D341Med (cell line): ENCODE measurements around the gene HMGN2.
"Not testable (repeated sequence)": the region's sequence is repeated elsewhere in the genome, so short reads cannot be mapped to it uniquely, and the experiment has no call there.

Experiments
- DNase-seq: peaks from one replicate; pipeline ENCODE4 v3.0.0; 2012; ENCODE audit warnings: low spot score

The HMGN2 gene

DNA sequence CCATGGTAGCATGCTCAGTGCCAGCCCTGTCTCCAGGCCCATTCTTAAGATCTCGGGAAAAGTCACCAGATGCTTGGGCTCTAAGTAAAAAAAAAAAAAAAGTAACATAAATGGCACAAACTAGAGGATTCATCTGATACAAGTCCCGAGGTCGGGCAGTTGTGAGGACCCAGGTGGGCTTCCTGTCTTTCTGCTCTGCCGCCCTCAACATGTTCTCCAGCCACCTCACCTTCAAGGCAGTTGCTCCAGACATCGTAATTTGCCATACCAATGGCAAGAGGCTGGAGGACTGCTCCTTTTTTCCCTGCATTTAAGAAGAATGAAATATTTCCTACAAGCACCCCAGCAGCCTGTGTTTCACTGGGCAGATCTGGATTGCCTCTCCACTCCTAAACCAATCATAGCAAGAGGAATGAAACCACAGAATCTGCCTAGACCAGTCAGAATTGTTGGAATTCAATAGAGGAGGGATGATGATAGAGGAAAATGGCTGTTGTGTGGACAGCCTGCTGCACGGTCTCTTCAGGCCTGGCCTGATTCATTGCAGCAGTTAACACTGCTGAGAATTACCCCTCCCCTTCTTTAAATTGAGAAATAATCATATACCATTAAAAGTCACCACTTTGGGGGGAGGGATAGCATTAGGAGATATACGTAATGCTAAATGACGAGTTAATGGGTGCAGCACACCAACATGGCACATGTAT is 5.4 kb downstream of the HMGN2 start:
- no peak for DNase-seq

DNA sequence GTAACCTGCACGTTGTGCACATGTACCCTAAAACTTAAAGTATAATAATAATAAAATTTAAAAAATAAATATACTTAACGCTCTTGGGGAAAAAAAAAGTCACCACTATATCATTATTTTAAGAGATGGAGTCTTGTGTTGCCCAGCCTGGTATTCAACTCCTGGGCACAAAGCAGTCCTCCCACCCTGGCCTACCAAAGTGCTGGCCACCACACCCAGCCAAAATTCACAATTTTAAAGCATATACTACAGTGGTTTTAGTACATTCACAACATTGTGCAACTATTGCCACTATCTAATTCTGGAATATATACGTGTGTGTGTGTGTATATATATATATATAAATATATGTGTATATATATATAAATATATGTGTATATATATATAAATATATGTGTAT is 5.9 kb downstream of the HMGN2 start:
- DNase-seq = no peak

DNA sequence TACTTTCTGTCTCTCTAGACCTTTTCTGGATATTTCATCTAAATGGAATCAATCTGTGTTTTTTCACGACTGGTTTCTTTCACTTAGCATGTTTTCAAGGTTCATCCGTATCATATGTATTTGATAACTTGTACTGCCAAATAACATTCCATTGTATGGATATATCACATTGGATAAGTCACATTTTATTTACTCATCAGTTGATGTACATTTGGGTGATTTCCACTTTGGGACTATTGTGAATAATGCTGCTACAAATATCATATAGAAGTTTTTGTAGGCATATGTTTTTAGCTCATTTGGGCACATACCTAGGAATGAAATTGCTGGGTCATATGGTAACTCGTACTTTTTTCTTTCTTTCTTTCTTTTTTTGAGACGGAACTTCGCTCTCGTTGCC is 6.7 kb downstream of the HMGN2 start:
- DNase-seq = no peak

DNA sequence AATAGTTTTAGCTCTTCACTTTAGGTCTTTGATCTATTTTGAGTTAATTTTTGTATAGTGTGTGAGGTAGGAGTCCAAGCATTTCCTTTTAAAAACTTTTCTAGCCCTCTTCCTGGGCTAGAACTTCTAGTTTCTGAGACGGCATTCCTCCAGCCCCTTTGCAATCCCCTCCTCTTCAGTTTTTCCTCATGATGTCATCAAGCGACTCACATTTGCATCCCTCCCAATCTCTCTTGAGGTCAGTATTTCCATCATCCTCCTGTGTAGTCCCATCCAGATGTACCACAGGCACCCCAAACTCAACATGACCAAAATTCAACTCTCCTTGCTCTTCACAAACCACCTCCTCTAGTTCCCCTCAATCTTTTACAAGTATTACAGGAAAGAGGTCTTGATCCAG is 10.7 kb downstream of the HMGN2 start:
- no peak for DNase-seq

DNA sequence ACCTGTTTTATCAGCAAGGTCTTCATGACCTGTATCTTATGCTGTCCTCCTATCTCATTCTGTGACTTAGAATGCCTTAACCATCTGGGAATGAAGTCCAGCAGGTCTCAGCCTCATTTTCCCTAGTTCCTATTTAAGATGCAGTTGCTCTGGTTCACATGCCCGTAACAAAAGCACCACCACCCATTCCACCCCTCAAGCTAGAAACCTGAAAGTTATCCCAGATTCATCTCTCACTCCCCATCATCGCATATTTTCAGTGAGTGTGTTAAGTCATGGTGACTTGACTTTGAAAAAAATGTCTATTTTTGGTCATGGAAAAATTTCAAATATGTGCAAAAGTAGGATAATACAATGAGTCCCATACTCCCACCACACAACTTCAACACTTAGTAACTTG is 11.7 kb downstream of the HMGN2 start:
- DNase-seq = no peak

DNA sequence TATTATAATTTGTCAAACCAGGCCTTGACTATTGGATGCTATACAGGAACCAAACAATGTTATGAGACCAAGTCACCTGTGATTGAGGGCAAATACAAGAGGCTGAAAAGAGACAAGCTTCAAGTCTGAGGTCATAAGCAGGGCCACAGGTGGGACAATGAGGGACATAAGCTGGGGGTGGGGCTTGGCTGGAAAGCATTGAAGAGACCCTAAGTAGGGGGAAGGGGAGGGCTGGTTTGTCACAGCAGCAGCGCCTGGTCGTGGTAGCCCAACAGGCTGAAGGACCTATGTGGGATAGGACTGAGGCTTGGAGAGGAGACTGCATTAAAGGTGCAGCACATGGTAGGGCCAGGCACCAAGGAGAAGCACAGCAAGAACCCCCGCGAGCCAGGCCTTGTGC is 17.9 kb downstream of the HMGN2 start:
- DNase-seq = no peak

DNA sequence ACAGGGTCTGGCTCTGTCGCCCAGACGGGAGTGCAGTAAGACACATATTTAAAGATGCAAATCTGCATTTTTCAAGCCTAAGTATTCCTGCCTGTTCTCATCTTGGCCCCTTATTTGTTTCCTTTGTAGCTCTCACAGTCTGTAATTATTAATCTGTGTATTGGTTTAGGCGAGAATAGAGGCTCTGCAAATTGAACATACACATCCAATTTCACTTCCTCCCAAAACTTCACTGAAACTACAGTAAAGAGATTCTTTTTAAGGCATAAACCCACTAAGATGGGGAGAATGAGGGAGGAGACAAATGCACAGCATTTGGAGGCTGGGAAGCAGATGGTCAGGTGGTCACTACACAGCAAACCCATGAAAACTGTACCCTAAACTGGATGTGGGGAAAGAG is 21.0 kb downstream of the HMGN2 start:
- no peak for DNase-seq

DNA sequence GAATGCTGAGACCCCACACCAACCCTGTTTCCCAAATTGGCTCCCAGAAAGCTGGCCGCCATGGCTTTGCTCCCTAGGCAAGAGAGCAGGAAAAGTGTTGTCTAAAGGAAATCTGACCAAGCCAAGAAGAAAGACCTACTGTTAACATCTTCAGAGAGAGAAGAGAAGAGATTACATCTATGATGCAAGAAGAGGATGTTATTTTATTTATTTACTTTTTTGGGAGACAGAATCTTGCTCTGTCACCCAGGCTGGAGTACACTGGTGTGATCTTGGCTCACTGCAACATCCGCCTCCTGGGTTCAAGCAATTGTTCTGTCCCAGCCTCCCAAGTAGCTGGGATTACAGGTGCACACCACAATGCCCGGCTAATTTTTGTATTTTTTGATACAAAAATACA is 21.7 kb downstream of the HMGN2 start:
- no peak for DNase-seq

DNA sequence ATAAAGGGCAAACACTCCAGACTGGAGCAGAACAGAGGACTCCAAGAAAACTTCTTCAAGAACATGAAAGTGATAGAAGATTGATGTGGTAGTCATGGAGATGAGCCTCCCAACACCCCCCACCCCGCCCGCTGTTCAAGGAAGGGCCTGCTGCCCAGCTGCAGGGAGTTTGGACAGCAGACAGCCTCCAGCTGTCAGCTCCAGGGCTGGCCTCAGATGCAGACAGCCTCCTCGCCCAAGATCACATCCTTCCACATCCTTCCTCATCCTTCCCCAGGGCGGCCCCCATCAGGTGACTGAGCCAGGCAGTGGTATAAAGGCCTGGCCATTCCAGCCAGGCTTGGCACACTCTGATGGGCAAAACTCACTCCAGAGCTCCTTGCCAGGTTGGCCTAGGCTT is 24.6 kb downstream of the HMGN2 start:
- DNase-seq = no peak

DNA sequence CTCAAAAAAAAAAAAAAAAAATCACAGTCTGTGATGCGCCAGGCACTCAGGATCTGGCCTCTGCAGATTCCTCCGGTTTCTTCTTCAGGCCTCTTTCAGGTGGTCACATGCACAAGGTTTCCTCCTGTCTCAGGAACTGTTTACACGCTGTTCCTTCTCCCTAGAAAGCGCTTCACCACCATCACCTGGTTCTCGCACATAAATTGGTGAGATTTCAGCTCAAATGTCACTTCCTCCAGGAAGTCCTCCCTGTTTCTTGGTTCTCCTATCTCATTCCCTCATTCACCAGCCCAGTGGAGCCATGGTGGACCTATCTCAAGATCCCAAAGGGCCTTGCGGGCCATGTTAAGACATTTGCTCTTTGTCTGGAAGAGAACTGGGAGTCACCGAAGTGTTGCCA is 26.7 kb downstream of the HMGN2 start:
- no peak for DNase-seq

DNA sequence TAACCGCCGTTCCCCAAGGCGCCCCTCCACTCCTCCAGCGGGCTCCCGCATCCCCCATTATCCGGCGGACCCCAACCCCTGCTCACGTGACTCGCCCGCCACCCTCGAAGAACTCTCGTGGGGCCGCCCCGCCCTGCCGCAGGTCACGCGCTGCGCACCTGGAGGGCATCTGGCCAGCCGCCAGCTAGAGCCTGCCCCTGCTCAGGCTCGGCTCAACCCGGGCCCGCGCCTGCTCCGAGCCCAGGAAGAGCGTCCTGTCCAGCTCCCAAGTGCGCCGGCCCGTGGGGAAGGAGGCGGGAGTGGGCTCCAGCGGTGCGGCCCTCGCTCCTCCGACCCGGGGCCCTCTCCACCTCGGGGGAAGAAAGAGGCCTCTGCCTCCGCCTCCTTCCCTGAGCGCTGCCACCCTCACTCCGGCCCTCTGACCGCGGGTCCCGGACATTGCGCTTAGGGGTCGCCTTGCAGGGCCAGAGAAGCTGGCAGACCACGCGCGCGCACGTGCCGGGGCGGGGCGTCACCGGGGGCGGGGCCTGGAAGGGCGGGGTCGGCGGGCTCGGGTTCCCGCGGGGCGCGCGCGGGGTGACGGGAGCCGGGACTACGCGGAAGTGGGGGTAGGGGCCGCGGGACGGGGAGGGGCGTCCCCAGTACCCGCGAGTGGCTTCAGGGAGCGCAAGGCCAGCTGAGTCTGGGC is 28.4 kb downstream of the HMGN2 start:
- DNase-seq = peak; percentile 96

DNA sequence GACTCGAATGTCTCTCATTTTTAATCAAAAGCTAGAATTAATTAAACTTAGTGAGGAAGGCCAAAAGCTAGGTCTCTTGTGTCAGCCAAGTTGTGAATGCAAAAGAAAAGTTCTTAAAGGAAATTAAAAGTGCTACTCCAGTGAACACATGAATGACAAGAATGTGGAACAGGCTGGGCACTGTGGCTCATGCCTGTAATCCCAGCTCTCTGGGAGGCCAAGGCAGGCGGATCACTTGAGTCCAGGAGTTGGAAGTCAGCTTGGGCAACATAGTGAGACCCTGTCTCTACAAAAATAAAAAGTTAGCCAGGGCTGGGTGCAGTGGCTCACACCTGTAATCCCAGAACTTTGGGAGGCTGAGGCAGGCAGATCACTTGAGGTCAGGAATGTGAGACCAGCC is 38.5 kb downstream of the HMGN2 start:
- not testable (repeated sequence) for DNase-seq

DNA sequence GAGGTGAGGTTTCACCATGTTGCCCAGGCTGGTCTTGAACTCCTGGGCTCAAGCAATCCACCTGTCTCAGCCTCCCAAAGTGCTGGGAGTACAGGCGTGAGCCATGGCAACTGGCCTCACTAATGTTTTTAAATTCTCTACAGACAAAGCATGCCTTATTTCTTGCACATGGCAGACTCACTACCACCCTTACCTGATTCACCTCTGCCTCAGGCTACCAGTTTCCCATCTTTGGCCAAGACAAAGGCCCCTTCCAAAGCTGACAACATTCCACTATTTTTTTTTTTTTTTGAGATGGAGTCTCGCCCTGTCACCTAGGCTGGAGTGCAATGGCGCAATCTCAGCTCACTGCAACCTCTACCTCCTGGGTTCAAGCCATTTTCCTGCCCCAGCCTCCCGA is 43.6 kb downstream of the HMGN2 start:
- not testable (repeated sequence) for DNase-seq

DNA sequence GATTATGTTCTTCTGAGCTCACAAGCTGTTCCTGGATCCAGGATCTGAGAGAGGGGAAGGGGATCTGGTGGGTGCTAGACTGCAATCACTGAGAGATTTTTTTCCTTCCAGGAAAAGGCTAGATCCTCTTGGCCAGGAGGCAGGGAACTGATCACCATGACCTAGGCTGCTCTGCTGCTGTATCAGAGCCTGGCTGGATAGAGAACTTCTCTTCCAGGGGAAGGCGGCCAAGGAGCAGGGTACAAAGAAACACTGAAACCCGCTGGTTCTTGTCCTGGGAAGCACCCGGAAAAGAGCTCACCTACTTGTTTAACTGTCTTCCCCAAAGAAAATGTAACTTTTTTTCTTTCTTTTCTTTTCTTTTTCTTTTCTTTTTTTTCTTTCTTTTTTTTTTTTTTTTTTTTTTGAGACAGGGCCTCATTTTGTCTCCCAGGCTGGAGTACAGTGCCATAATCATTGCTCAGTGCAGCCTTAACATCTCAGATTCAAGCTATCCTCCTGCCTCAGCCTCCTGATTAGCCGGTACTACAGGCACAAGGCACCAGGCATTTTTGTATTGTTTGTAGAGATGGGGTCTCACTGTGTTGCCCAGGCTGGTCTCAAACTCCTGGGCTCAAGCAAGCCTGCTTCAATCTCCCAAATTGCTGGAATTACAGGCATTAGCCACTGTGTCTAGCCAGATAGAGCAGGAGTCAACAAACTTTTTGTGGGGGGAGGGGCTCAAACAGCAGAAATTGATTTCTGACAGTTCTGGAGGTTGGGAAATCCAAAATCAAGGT is 44.9 kb downstream of the HMGN2 start:
- no peak for DNase-seq

DNA sequence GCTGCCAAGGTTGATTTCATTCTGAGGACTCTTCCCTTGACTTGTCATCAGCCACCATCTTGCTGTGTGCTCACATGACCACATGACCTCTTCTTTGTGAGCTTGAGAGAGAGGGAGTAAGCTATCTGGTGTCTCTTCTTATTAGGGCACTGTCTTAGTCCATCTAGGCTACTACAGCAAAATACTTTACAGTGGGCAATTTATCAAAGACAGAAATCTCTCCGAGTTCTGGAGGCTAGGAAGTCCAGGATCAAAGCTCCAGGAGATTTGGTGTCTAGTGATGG is 45.5 kb downstream of the HMGN2 start:
- DNase-seq = no peak

DNA sequence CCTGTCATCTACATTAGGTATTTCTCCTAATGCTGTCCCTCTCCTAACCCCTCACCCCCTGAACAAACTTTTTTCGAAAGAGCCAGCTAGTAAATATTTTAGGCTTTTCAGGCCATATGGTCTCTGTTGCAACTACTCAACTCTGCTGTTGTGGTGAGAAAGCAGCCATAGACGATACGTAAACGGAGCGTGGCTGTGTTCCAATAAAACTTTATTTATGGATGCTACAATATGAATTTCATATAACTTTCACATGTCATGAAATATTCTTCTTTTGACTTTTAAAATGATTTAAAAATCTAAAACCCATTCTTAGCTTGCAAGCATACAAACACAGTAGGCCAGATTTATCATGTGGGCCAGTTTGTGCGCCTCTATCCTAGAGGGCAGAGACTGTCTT is 46.1 kb downstream of the HMGN2 start:
- no peak for DNase-seq

DNA sequence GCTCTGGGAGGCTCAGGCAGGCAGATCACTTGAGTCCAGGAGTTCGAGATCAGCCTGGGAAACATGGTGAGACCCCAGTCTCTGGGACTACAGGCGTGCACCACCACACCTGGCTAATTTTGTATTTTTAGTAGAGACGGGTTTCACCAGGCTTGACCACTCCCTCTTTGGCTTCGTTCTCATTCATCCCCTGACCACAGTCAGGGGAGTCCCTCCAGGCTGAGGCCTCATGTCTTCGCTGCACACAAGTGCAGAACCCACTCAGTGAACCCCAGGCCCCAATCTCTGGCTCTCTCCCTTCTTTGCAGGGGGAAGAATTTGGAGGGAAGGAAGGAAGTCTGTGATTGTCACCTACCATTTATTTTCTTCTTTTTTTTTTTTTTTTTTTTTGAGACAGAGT is 48.1 kb downstream of the HMGN2 start:
- no peak for DNase-seq

DNA sequence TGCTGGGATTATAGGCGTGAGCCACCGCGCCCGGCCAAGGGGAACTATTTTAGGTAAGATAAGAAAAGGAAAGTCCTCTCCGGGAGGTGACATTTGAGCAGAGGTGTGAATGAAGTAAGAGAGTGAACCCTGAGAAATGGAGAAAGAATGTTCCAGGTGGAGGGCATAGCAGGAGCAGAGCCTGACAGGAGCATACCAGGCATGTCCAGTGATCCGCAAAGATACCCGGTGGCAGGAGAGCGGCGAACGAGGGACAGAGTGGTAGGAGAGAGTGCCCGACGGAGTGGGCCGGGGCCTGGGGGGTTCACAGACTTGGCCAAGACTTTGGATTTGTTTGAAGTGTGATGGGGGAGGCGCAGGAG is 49.4 kb downstream of the HMGN2 start:
- DNase-seq = no peak

DNA sequence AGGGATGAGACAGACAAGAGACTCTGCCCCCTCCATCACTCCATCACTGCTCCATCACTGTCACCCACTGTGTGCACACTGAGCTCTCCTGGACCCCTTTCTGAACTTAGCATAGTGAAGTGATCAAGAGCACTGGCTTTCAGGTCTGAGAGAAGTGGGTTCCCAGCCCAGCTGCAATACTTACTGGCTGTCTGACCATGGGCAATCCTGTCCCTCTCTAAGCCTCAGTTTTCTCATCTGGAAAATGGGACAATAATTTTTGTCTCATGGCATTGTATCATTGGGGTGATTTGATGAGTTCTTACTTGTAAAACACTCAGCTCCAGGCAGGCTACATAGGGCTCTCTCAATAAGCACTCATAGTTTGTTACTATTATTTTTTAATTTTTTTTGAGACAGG is 49.8 kb downstream of the HMGN2 start:
- no peak for DNase-seq

DNA sequence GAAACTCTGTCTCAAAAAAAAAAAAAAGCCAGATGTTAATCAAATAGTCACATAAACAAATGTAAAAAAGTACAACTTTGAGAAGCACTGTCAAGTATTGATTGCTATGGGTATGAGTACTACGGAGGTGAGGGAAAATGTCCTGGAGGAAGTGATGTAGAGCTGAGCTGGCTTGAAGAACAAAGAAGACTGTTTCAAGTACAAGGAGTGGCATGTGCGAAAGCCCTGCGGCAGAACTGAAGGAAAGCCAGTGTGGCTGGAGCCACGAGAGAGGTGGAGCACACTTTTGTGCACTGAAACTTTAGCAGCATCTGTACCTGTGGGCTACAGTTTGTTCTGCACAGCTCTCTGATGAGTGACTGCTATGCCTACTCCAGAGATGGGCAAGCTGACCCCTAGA is 51.9 kb downstream of the HMGN2 start:
- no peak for DNase-seq
